DOHH2 (cell line): ENCODE results near the gene GRIK2.

Experiments
- H3F3A ChIP-seq: fragments of 200-600 bp; sonication (generic), shearing (Covaris generic); 2 replicates; pipeline ENCODE4 v1.6.0; 2016; ENCODE audit warnings: antibody characterized with exemption, mild to moderate bottlenecking; ENCODE audit not compliant: control insufficient read depth, insufficient read depth
- H3K27ac ChIP-seq: fragments of 200-600 bp; sonication (generic); 2 replicates; pipeline ENCODE4 v1.5.1; 2014; ENCODE audit warnings: low read depth, mild to moderate bottlenecking, low read length, moderate library complexity
- H3K27me3 ChIP-seq: fragments of 200-600 bp; sonication (generic); 2 replicates; pipeline ENCODE4 v1.6.1; 2014; ENCODE audit warnings: mild to moderate bottlenecking, low read length, mixed read lengths; ENCODE audit not compliant: control insufficient read depth
- H3K36me3 ChIP-seq: fragments of 200-600 bp; sonication (generic); 2 replicates; pipeline ENCODE4 v1.6.1; 2014; ENCODE audit warnings: mild to moderate bottlenecking, low read length, moderate library complexity, mixed read lengths; ENCODE audit not compliant: control insufficient read depth
- H3K4me1 ChIP-seq: fragments of 200-600 bp; sonication (generic); 2 replicates; pipeline ENCODE4 v1.6.1; 2014; ENCODE audit warnings: mild to moderate bottlenecking, low read length, mixed read lengths; ENCODE audit not compliant: control insufficient read depth
- H3K4me2 ChIP-seq: fragments of 200-600 bp; sonication (generic); 2 replicates; pipeline ENCODE4 v1.6.0; 2014; ENCODE audit warnings: mild to moderate bottlenecking, low read length, moderate library complexity
- H3K4me3 ChIP-seq: fragments of 200-600 bp; sonication (generic); 2 replicates; pipeline ENCODE4 v1.5.1; 2014; ENCODE audit warnings: mild to moderate bottlenecking, low read length, mixed read lengths
- H3K79me2 ChIP-seq: fragments of 200-600 bp; sonication (generic); 2 replicates; pipeline ENCODE4 v1.6.1; 2014; ENCODE audit warnings: mild to moderate bottlenecking, low read length, mixed read lengths; ENCODE audit not compliant: control insufficient read depth
- H3K9me2 ChIP-seq: fragments of 200-600 bp; sonication (generic); replicated peaks from 2 replicates; pipeline ENCODE4 v1.6.1; 2014; ENCODE audit warnings: mild to moderate bottlenecking, low read length, mixed read lengths; ENCODE audit not compliant: control insufficient read depth
- H3K9me3 ChIP-seq: fragments of 200-600 bp; sonication (generic); 2 replicates; pipeline ENCODE4 v1.6.1; 2014; ENCODE audit warnings: antibody characterized with exemption, low read length, mixed read lengths; ENCODE audit not compliant: control insufficient read depth, insufficient read depth
- H4K20me1 ChIP-seq: fragments of 200-600 bp; sonication (generic); 2 replicates; pipeline ENCODE4 v1.6.0; 2014; ENCODE audit warnings: low read depth, mild to moderate bottlenecking, antibody characterized with exemption, low read length, moderate library complexity; ENCODE audit not compliant: control insufficient read depth, insufficient read depth
- EZH2phosphoT487 ChIP-seq: fragments of 200-600 bp; sonication (generic); IDR thresholded peaks from 2 replicates; pipeline ENCODE4 v1.6.1; 2017; ENCODE audit warnings: borderline replicate concordance, mild to moderate bottlenecking, antibody characterized with exemption, low read length, moderate library complexity, mixed read lengths
- TF ChIP-seq, protein P1 (sequence below): fragments of 200-600 bp; sonication (generic); IDR thresholded peaks from one replicate; pipeline ENCODE4 v1.5.1; 2014; ENCODE audit warnings: antibody characterized with exemption, mild to moderate bottlenecking, low read depth, low read length; ENCODE audit not compliant: poor library complexity, severe bottlenecking

GRIK2 gene

DNA sequence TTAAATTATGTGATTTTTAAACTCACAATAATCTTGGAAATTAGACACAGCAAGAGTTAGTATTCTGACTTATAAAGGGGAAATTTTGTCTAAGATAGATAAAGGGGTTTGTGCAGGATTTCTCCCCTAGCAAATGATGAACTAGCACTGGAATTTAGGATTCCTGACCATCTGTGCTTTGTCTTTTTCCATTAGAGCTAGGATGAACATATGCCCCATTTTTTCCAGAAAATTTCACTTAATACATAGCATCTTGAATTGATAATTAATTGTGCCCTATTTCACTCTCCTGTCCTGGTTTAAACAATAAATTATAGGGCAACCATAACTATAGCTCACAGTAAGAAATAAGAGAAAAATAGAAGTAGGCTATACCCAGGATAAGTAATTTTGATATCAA is 601.0 kb downstream of the GRIK2 start:
- no peaks in the 10 kb centered on the region for H3K79me2 ChIP-seq
- H3K4me3 ChIP-seq: no peak overlapping the region
- TF ChIP-seq, protein P1, sequence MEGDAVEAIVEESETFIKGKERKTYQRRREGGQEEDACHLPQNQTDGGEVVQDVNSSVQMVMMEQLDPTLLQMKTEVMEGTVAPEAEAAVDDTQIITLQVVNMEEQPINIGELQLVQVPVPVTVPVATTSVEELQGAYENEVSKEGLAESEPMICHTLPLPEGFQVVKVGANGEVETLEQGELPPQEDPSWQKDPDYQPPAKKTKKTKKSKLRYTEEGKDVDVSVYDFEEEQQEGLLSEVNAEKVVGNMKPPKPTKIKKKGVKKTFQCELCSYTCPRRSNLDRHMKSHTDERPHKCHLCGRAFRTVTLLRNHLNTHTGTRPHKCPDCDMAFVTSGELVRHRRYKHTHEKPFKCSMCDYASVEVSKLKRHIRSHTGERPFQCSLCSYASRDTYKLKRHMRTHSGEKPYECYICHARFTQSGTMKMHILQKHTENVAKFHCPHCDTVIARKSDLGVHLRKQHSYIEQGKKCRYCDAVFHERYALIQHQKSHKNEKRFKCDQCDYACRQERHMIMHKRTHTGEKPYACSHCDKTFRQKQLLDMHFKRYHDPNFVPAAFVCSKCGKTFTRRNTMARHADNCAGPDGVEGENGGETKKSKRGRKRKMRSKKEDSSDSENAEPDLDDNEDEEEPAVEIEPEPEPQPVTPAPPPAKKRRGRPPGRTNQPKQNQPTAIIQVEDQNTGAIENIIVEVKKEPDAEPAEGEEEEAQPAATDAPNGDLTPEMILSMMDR: no peak
- TF ChIP-seq EZH2phosphoT487: no peak
- H3K4me1 ChIP-seq: no peaks in the 10 kb centered on the region
- H4K20me1 ChIP-seq: no peaks in the 10 kb centered on the region
- no peaks in the 10 kb centered on the region for H3K27me3 ChIP-seq
- H3K36me3 ChIP-seq: no peaks in the 10 kb centered on the region
- no peak overlapping the region for H3K27ac ChIP-seq
- H3K4me2 ChIP-seq: no peak overlapping the region
- no peaks in the 10 kb centered on the region for H3K9me3 ChIP-seq
- H3F3A ChIP-seq: no peaks in the 10 kb centered on the region
- H3K9me2 ChIP-seq: no peaks in the 10 kb centered on the region

DNA sequence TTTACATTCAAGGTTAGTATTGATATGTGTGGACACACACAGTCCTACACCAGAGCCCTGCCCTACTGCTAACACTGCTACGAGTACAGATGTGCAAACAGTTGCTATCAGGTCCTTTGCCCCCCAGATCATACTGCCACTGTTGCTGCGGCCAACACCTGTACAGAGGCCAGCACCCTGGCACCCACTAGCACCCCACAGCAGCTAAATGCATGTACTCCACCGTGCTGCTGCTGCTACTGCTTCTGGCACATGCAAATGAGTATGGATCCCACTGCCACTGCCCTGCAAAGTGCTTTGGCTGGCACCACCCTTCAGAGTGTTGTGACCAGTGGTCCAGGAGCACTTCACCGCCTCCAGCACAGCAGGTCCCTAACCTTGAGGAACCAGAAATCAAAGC is 621.9 kb downstream of the GRIK2 start:
- no peaks in the 10 kb centered on the region for H3K79me2 ChIP-seq
- no peaks in the 10 kb centered on the region for H4K20me1 ChIP-seq
- H3K9me3 ChIP-seq: no peaks in the 10 kb centered on the region
- no peaks in the 10 kb centered on the region for H3K4me1 ChIP-seq
- no peak overlapping the region for H3K27ac ChIP-seq
- H3K4me2 ChIP-seq: no peak overlapping the region
- no peak overlapping the region for H3K4me3 ChIP-seq
- no peaks in the 10 kb centered on the region for H3K9me2 ChIP-seq
- H3F3A ChIP-seq: no peaks in the 10 kb centered on the region
- H3K36me3 ChIP-seq: no peaks in the 10 kb centered on the region
- no peaks in the 10 kb centered on the region for H3K27me3 ChIP-seq
- TF ChIP-seq, protein P1: no peak
- TF ChIP-seq EZH2phosphoT487: no peak

DNA sequence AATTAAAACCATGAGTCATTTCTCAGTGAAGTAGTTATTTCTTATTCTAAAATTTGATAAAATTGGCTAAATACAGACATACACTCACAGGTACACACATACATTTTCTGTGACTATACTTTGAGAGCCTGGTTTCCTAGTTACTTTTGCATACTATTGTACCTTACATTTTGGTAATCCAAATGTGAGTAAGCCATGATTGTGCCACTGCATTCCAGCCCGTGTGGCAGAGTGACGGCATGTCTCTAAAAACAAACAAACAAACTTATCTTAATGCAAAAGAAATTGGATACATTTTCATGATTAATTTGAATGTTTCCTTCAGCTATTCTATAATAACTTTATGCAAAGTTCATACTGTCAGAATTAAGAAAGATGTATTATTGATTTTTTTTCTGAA is 628.8 kb downstream of the GRIK2 start:
- no peaks in the 10 kb centered on the region for H3K27me3 ChIP-seq
- no peaks in the 10 kb centered on the region for H3K4me1 ChIP-seq
- no peak overlapping the region for H3K27ac ChIP-seq
- no peaks in the 10 kb centered on the region for H3K79me2 ChIP-seq
- H3F3A ChIP-seq: no peaks in the 10 kb centered on the region
- H3K36me3 ChIP-seq: no peaks in the 10 kb centered on the region
- TF ChIP-seq EZH2phosphoT487: no peak
- TF ChIP-seq, protein P1: no peak
- H3K9me2 ChIP-seq: no peaks in the 10 kb centered on the region
- H3K4me2 ChIP-seq: no peak overlapping the region
- no peaks in the 10 kb centered on the region for H4K20me1 ChIP-seq
- no peak overlapping the region for H3K4me3 ChIP-seq
- no peaks in the 10 kb centered on the region for H3K9me3 ChIP-seq

DNA sequence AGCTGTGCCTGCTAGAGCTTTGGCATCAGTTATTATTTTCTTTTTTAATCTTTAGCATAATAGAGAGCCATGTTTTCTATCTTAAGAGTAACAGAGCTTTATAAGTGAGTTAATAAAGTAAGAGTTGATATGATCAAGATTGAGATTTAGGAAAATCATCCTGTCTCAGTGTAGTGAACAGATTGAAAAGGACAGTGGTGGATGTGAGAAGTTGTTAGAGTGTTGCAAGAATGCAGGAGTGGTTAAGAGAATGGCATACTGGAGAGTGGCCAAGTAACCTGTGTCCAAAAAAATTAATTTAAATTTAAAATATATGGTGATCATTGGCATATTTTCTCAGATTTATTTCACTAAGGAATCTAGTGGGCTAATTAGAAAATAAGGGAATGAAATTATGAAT is 629.3 kb downstream of the GRIK2 start:
- Histone ChIP-seq H3K4me3 (no peak overlapping the region), H3F3A (no peaks in the 10 kb centered on the region), H3K36me3 (no peaks in the 10 kb centered on the region), H3K4me1 (no peaks in the 10 kb centered on the region), H3K27me3 (no peaks in the 10 kb centered on the region), H3K9me2 (no peaks in the 10 kb centered on the region), H3K4me2 (no peak overlapping the region), H3K27ac (no peak overlapping the region), H3K9me3 (no peaks in the 10 kb centered on the region), H3K79me2 (no peaks in the 10 kb centered on the region), H4K20me1 (no peaks in the 10 kb centered on the region)
- TF ChIP-seq, protein P1: no peak
- TF ChIP-seq EZH2phosphoT487: no peak
